ENCODE measurements around the gene CEP76. TPM values are rescaled to one million over a fixed set of nuclear protein-coding genes. Genes with fewer than 3 reads are reported as not detected.

The CEP76 gene
- total and polyA plus RNA-seq, 2 donors (not counting 3 experiments of a cell fraction or from before 2014, with no cell fraction given) = 5.8 to 8.6 TPM

GRCh38 chr18:12639990-12640880 lies 62.3 kb downstream of the CEP76 start:
- H3K27ac ChIP-seq (ENCODE audit: insufficient read depth, low read depth, low read length) = peak overlapping the region; percentile 75
- dilution Hi-C loops (cut with MboI; ENCODE audit: extremely low pct_ligation_motif_present, low sequenced_read_pairs) = no loop called here

More at GRCh38 chr18:12639990-12640880, 62.3 kb downstream of the CEP76 start:
- Histone ChIP-seq H3K27me3 (ENCODE audit: control insufficient read depth in 2 of 2, insufficient read depth in 2 of 2, low read length in 2 of 2) (no peaks in the 10 kb centered on the region), H3K36me3 (ENCODE audit: control insufficient read depth in 2 of 2, extremely low read depth in 1 of 2, insufficient read depth in 2 of 2, low read length in 2 of 2) (no peaks in the 10 kb centered on the region), H3K9me1 (replicated peaks; ENCODE audit: control insufficient read depth, extremely low read depth, insufficient read depth, low read length) (no peaks in the 10 kb centered on the region), H3K4me3 (replicated peaks in 1 of 3; ENCODE audit: insufficient read depth in 1 of 3, low read depth in 1 of 3, low read length in 3 of 3) (no peak overlapping the region), H2AFZ (ENCODE audit: low read depth, low read length) (no peak overlapping the region), H4K20me1 (replicated peaks; ENCODE audit: control insufficient read depth, extremely low read depth, insufficient read depth, low read length) (peaks cover 3% of the 10 kb centered on the region), H3K9me3 (replicated peaks; ENCODE audit: control insufficient read depth, insufficient read depth, low read length) (no peaks in the 10 kb centered on the region), H3K4me1 (ENCODE audit: control insufficient read depth, extremely low read depth, insufficient read depth, low read length) (peaks cover 22% of the 10 kb centered on the region), H3K9ac (replicated peaks; ENCODE audit: extremely low read depth, insufficient read depth, low read length) (peak overlapping the region; percentile 28), H3K4me2 (ENCODE audit: insufficient read depth, low read length) (peak overlapping the region; percentile 71), H3K79me2 (ENCODE audit: control insufficient read depth, insufficient read depth, low read length) (peaks cover 85% of the 10 kb centered on the region)
- ChIA-PET CTCF (interaction anchor here (0.7 to 2.4 kb wide), 11 partner anchors 10 to 233 kb away, joined by 3 to 20 read pairs (median 3); partner anchors contain the start of gene PRELID3A), POLR2A (interaction anchor here (0.6 kb wide), 2 partner anchors 168 to 248 kb away, joined by 4 to 5 read pairs; no protein-coding TSS in a partner anchor)
- FAIRE-seq (peak; percentile 75), DNase-seq (ENCODE audit: low read depth, low spot score) (peak; percentile 82)
- TSS peak; percentile 29 for BruUV-seq (replicated peaks)
- intact Hi-C loops (cut with micrococcal nuclease) = loop anchor here (5.0 kb wide), 1 partner anchor 43 kb away; no protein-coding TSS in a partner anchor
- peak; percentile 85 for TF ChIP-seq POLR2AphosphoS5 (IDR thresholded peaks at IDR 0.05; ENCODE audit: insufficient read depth, low read depth, low read length)
- peak; percentile 72 for TF ChIP-seq JUN (IDR thresholded peaks at IDR 0.05; ENCODE audit: borderline replicate concordance, insufficient read depth, insufficient read length, low read depth)
- TF ChIP-seq CTCF (IDR thresholded peaks at IDR 0.05; ENCODE audit: extremely low read depth in 1 of 2, insufficient read depth in 1 of 2, low read depth in 1 of 2, low read length in 2 of 2) = no peak
- peak; percentile 38 for TF ChIP-seq GATA2 (IDR thresholded peaks at IDR 0.05; ENCODE audit: insufficient read depth, insufficient read length, low read depth, low read length)
- no peak for TF ChIP-seq MYC (IDR thresholded peaks at IDR 0.05; ENCODE audit: low read depth, low read length)
- peak; percentile 48 for TF ChIP-seq FOS (IDR thresholded peaks at IDR 0.05; ENCODE audit: borderline replicate concordance, insufficient read depth, low read length)

Data from endothelial cell of umbilical vein (primary cell).